ENCODE results near the gene KIAA1143.

GRCh38 chr3:44722103-44722401 is 39.4 kb downstream of the KIAA1143 start:
- TF ChIP-seq TAF1 (IDR thresholded peaks at IDR 0.05; ENCODE audit: low read depth): no peak
- TF ChIP-seq USF1 (IDR thresholded peaks at IDR 0.05): no peak
- no peak for TF ChIP-seq NFIC (IDR thresholded peaks at IDR 0.05)
- no peak for TF ChIP-seq EP300 (IDR thresholded peaks at IDR 0.05; ENCODE audit: borderline replicate concordance)
